Measurements from ENCODE around the gene SPIN1. TPM values are rescaled to one million over a fixed set of nuclear protein-coding genes. Genes with fewer than 3 reads are reported as not detected.

SPIN1 gene
- total RNA-seq, 1 experiment from 2014 or later: 59.5 TPM

GRCh38 chr9:88388886-88389605, 802 bp downstream of the SPIN1 start:
- Mint-ChIP-seq H3K36me3 (ENCODE audit: insufficient read depth, unreplicated experiment) (peaks cover 21% of the 10 kb centered on the region), H3K9me3 (ENCODE audit: low read depth, unreplicated experiment) (no peaks in the 10 kb centered on the region), H3K27ac (ENCODE audit: unreplicated experiment) (peak overlapping the region; percentile 86), H3K4me3 (ENCODE audit: low read depth, unreplicated experiment) (peak overlapping the region; percentile 79), H3K27me3 (ENCODE audit: unreplicated experiment) (no peaks in the 10 kb centered on the region), H3K4me1 (ENCODE audit: low read depth, unreplicated experiment) (peaks cover 17% of the 10 kb centered on the region)
- DNase-seq: peak; percentile 27
- no peak for TF ChIP-seq CTCF (IDR thresholded peaks at IDR 0.05; ENCODE audit: unreplicated experiment)
- no TSS peak for BruUV-seq (replicated peaks)
- CTCF ChIA-PET: no interaction called here
- intact Hi-C loops (cut with micrococcal nuclease; ENCODE audit: unreplicated experiment): loop anchor here (5.0 kb wide), 2 partner anchors 192 to 282 kb away; no protein-coding TSS in a partner anchor

- Mint-ChIP-seq H3K4me1 (ENCODE audit: low read depth, unreplicated experiment) (peaks cover 17% of the 10 kb centered on the region), H3K9me3 (ENCODE audit: low read depth, unreplicated experiment) (no peaks in the 10 kb centered on the region), H3K27me3 (ENCODE audit: unreplicated experiment) (no peaks in the 10 kb centered on the region), H3K4me3 (ENCODE audit: low read depth, unreplicated experiment) (peak overlapping the region; percentile 79), H3K36me3 (ENCODE audit: insufficient read depth, unreplicated experiment) (peaks cover 26% of the 10 kb centered on the region), H3K27ac (ENCODE audit: unreplicated experiment) (no peak overlapping the region)
- CTCF ChIA-PET: no interaction called here
- no peak for TF ChIP-seq CTCF (IDR thresholded peaks at IDR 0.05; ENCODE audit: unreplicated experiment)
- no peak for DNase-seq
- intact Hi-C loops (cut with micrococcal nuclease; ENCODE audit: unreplicated experiment): loop anchor here (5.0 kb wide), 1 partner anchor 218 kb away; no protein-coding TSS in a partner anchor
- no TSS peak for BruUV-seq (replicated peaks)
Observed at GRCh38 chr9:88390371-88390990, 2.2 kb downstream of the SPIN1 start.

GRCh38 chr9:88391236-88391635, 3.0 kb downstream of the SPIN1 start:
- CTCF ChIA-PET: no interaction called here
- Mint-ChIP-seq H3K36me3 (ENCODE audit: insufficient read depth, unreplicated experiment) (peaks cover 26% of the 10 kb centered on the region), H3K27ac (ENCODE audit: unreplicated experiment) (no peak overlapping the region), H3K4me3 (ENCODE audit: low read depth, unreplicated experiment) (no peak overlapping the region), H3K27me3 (ENCODE audit: unreplicated experiment) (no peaks in the 10 kb centered on the region), H3K4me1 (ENCODE audit: low read depth, unreplicated experiment) (peaks cover 17% of the 10 kb centered on the region), H3K9me3 (ENCODE audit: low read depth, unreplicated experiment) (no peaks in the 10 kb centered on the region)
- no peak for DNase-seq
- TF ChIP-seq CTCF (IDR thresholded peaks at IDR 0.05; ENCODE audit: unreplicated experiment): no peak
- intact Hi-C loops (cut with micrococcal nuclease; ENCODE audit: unreplicated experiment): loop anchor here (5.0 kb wide), 1 partner anchor 219 kb away; no protein-coding TSS in a partner anchor
- BruUV-seq (replicated peaks): no TSS peak

- H3K27me3 Mint-ChIP-seq (ENCODE audit: unreplicated experiment): no peaks in the 10 kb centered on the region
- H3K4me1 Mint-ChIP-seq (ENCODE audit: low read depth, unreplicated experiment): peaks cover 22% of the 10 kb centered on the region
- no peak overlapping the region for H3K4me3 Mint-ChIP-seq (ENCODE audit: low read depth, unreplicated experiment)
- no peak overlapping the region for H3K27ac Mint-ChIP-seq (ENCODE audit: unreplicated experiment)
- H3K9me3 Mint-ChIP-seq (ENCODE audit: low read depth, unreplicated experiment): no peaks in the 10 kb centered on the region
- CTCF ChIA-PET: no interaction called here
- intact Hi-C loops (cut with micrococcal nuclease; ENCODE audit: unreplicated experiment): loop anchor here (5.0 kb wide), 1 partner anchor 220 kb away; no protein-coding TSS in a partner anchor
- DNase-seq: no peak
- BruUV-seq (replicated peaks): no TSS peak
- no peak for TF ChIP-seq CTCF (IDR thresholded peaks at IDR 0.05; ENCODE audit: unreplicated experiment)
- H3K36me3 Mint-ChIP-seq (ENCODE audit: insufficient read depth, unreplicated experiment): peaks cover 25% of the 10 kb centered on the region
Observed at GRCh38 chr9:88391921-88392320, 3.7 kb downstream of the SPIN1 start.
